HK-2 (cell line): ENCODE results near the gene RDH11.
"Not testable (repeated sequence)": the region's sequence is repeated elsewhere in the genome, so short reads cannot be mapped to it uniquely, and the experiment has no call there.

ENCODE experiments used
- DNase-seq: peaks from one replicate; pipeline ENCODE4 v3.0.0-alpha.2; 2018; ENCODE audit not compliant: unreplicated experiment

RDH11 gene

GRCh38 chr14:67695394-67695949, at the start of gene RDH11:
Gene RDH11 (minus strand): TSS chr14:67695764. CDS start chr14:67695703, 61 bp downstream.
- peak; percentile 81 for DNase-seq

GRCh38 chr14:67744046-67744445, 48.5 kb upstream of the RDH11 start:
- no peak for DNase-seq

GRCh38 chr14:67738740-67739504, 43.4 kb upstream of the RDH11 start:
- peak; percentile 58 for DNase-seq

GRCh38 chr14:67736771-67737170, 41.2 kb upstream of the RDH11 start:
- no peak for DNase-seq

GRCh38 chr14:67735336-67736147, 40.0 kb upstream of the RDH11 start:
- DNase-seq, result no peak

- DNase-seq, result no peak
Measured at GRCh38 chr14:67734675-67735074, 39.1 kb upstream of the RDH11 start.

- no peak for DNase-seq
Measured at GRCh38 chr14:67733616-67734015, 38.1 kb upstream of the RDH11 start.

- DNase-seq, result no peak
Measured at GRCh38 chr14:67729072-67729885, 33.7 kb upstream of the RDH11 start.

GRCh38 chr14:67728258-67728657, 32.7 kb upstream of the RDH11 start:
- no peak for DNase-seq

GRCh38 chr14:67727361-67727760, 31.8 kb upstream of the RDH11 start:
- no peak for DNase-seq

- no peak for DNase-seq
Measured at GRCh38 chr14:67725171-67725570, 29.6 kb upstream of the RDH11 start.

GRCh38 chr14:67722293-67722692, 26.7 kb upstream of the RDH11 start:
- DNase-seq, result no peak

- DNase-seq, result no peak
Measured at GRCh38 chr14:67721875-67722274, 26.3 kb upstream of the RDH11 start.

- no peak for DNase-seq
Measured at GRCh38 chr14:67719866-67720265, 24.3 kb upstream of the RDH11 start.

GRCh38 chr14:67719385-67719784, 23.8 kb upstream of the RDH11 start:
- not testable (repeated sequence) for DNase-seq

- no peak for DNase-seq
Measured at GRCh38 chr14:67718265-67718664, 22.7 kb upstream of the RDH11 start.

GRCh38 chr14:67717048-67717447, 21.5 kb upstream of the RDH11 start:
- no peak for DNase-seq

- no peak for DNase-seq
Measured at GRCh38 chr14:67710209-67710608, 14.6 kb upstream of the RDH11 start.

- not testable (repeated sequence) for DNase-seq
Measured at GRCh38 chr14:67709796-67710195, 14.2 kb upstream of the RDH11 start.

GRCh38 chr14:67709346-67709745, 13.8 kb upstream of the RDH11 start:
- not testable (repeated sequence) for DNase-seq

- no peak for DNase-seq
Measured at GRCh38 chr14:67705211-67705610, 9.6 kb upstream of the RDH11 start.
